ENCODE results near the gene DNER.

Gene DNER

GRCh38 chr2:229467783-229468182 is 246.6 kb downstream of the DNER start:
- Histone ChIP-seq H3K27ac (no peak overlapping the region), H3K36me3 (ENCODE audit: control insufficient read depth, insufficient read depth, low read length) (no peaks in the 10 kb centered on the region), H3K4me1 (peaks cover 4% of the 10 kb centered on the region), H2AFZ (no peak overlapping the region), H3K27me3 (ENCODE audit: control insufficient read depth, insufficient read depth, low read length) (no peaks in the 10 kb centered on the region), H3K9ac (no peak overlapping the region), H3K4me3 (ENCODE audit: low read depth, low read length) (no peak overlapping the region), H3K79me2 (no peaks in the 10 kb centered on the region), H3K4me2 (ENCODE audit: low read length) (no peak overlapping the region), H3K9me3 (ENCODE audit: control insufficient read depth, low read length) (no peaks in the 10 kb centered on the region)
- TF ChIP-seq CTCF (IDR thresholded peaks at IDR 0.05) = no peak

GRCh38 chr2:229463841-229464346 is 250.5 kb downstream of the DNER start:
- no peak overlapping the region for H3K9ac ChIP-seq
- no peak overlapping the region for H3K4me2 ChIP-seq (ENCODE audit: low read length)
- H3K27ac ChIP-seq = no peak overlapping the region
- H3K4me3 ChIP-seq (ENCODE audit: low read depth, low read length) = no peak overlapping the region
- no peak overlapping the region for H2AFZ ChIP-seq
- H3K9me3 ChIP-seq (ENCODE audit: control insufficient read depth, low read length) = no peaks in the 10 kb centered on the region
- H3K27me3 ChIP-seq (ENCODE audit: control insufficient read depth, insufficient read depth, low read length) = no peaks in the 10 kb centered on the region
- H3K79me2 ChIP-seq = no peaks in the 10 kb centered on the region
- no peaks in the 10 kb centered on the region for H3K36me3 ChIP-seq (ENCODE audit: control insufficient read depth, insufficient read depth, low read length)
- TF ChIP-seq CTCF (IDR thresholded peaks at IDR 0.05) = no peak
- H3K4me1 ChIP-seq = peaks cover 4% of the 10 kb centered on the region

- no peak overlapping the region for H3K9ac ChIP-seq
- H3K4me2 ChIP-seq (ENCODE audit: low read length) = no peak overlapping the region
- H3K27me3 ChIP-seq (ENCODE audit: control insufficient read depth, insufficient read depth, low read length) = no peaks in the 10 kb centered on the region
- no peaks in the 10 kb centered on the region for H3K9me3 ChIP-seq (ENCODE audit: control insufficient read depth, low read length)
- no peak overlapping the region for H3K4me3 ChIP-seq (ENCODE audit: low read depth, low read length)
- H3K79me2 ChIP-seq = no peaks in the 10 kb centered on the region
- no peak overlapping the region for H3K27ac ChIP-seq
- TF ChIP-seq CTCF (IDR thresholded peaks at IDR 0.05) = no peak
- H2AFZ ChIP-seq = no peak overlapping the region
- H3K36me3 ChIP-seq (ENCODE audit: control insufficient read depth, insufficient read depth, low read length) = no peaks in the 10 kb centered on the region
- peaks cover under 1% of the 10 kb centered on the region for H3K4me1 ChIP-seq
These were observed 252.2 kb downstream of the DNER start for GRCh38 chr2:229462112-229462511.

- Histone ChIP-seq H3K36me3 (ENCODE audit: control insufficient read depth, insufficient read depth, low read length) (no peaks in the 10 kb centered on the region), H3K27me3 (ENCODE audit: control insufficient read depth, insufficient read depth, low read length) (no peaks in the 10 kb centered on the region), H3K27ac (no peak overlapping the region), H3K9ac (no peak overlapping the region), H2AFZ (no peak overlapping the region), H3K79me2 (no peaks in the 10 kb centered on the region), H3K4me1 (no peaks in the 10 kb centered on the region), H3K4me3 (ENCODE audit: low read depth, low read length) (no peak overlapping the region), H3K9me3 (ENCODE audit: control insufficient read depth, low read length) (no peaks in the 10 kb centered on the region), H3K4me2 (ENCODE audit: low read length) (no peak overlapping the region)
- no peak for TF ChIP-seq CTCF (IDR thresholded peaks at IDR 0.05)
These were observed 258.3 kb downstream of the DNER start for GRCh38 chr2:229456091-229456490.

- no peak overlapping the region for H3K4me2 ChIP-seq (ENCODE audit: low read length)
- H3K79me2 ChIP-seq = no peaks in the 10 kb centered on the region
- no peaks in the 10 kb centered on the region for H3K9me3 ChIP-seq (ENCODE audit: control insufficient read depth, low read length)
- H3K4me1 ChIP-seq = no peaks in the 10 kb centered on the region
- no peak overlapping the region for H3K4me3 ChIP-seq (ENCODE audit: low read depth, low read length)
- H3K9ac ChIP-seq = no peak overlapping the region
- no peak overlapping the region for H2AFZ ChIP-seq
- no peak overlapping the region for H3K27ac ChIP-seq
- H3K36me3 ChIP-seq (ENCODE audit: control insufficient read depth, insufficient read depth, low read length) = no peaks in the 10 kb centered on the region
- no peaks in the 10 kb centered on the region for H3K27me3 ChIP-seq (ENCODE audit: control insufficient read depth, insufficient read depth, low read length)
- TF ChIP-seq CTCF (IDR thresholded peaks at IDR 0.05) = no peak
These were observed 259.3 kb downstream of the DNER start for GRCh38 chr2:229454934-229455631.
